Stimulated activated CD4-positive, alpha-beta T cell treated with anti-CD3 and anti-CD28 coated beads, Interleukin-4, amount 100 ng/mL, for 48 hours (primary cell): Measurements from ENCODE around the gene PPM1K.

ENCODE experiments used
- DNase-seq, 2 donors: peaks; one replicate each; pipeline ENCODE4 v3.0.0-alpha.2; 2020; ENCODE audit warnings: low read depth in 2 of 2

PPM1K gene

GRCh38 chr4:88276952-88277710, 7.2 kb downstream of the PPM1K start:
- no peak for DNase-seq

GRCh38 chr4:88275949-88276515, 8.3 kb downstream of the PPM1K start:
- no peak for DNase-seq

- DNase-seq, result no peak
These were observed 8.8 kb downstream of the PPM1K start for GRCh38 chr4:88275516-88275915.

GRCh38 chr4:88268913-88269312, 15.4 kb downstream of the PPM1K start:
- DNase-seq, result no peak

- DNase-seq, result no peak
These were observed 20.0 kb downstream of the PPM1K start for GRCh38 chr4:88264336-88264735.

- no peak for DNase-seq
These were observed 26.6 kb downstream of the PPM1K start for GRCh38 chr4:88257726-88258125.

GRCh38 chr4:88255111-88255510, 29.2 kb downstream of the PPM1K start:
- no peak for DNase-seq

GRCh38 chr4:88251924-88252323, 32.4 kb downstream of the PPM1K start:
- DNase-seq, result no peak

- no peak for DNase-seq
These were observed 37.2 kb downstream of the PPM1K start for GRCh38 chr4:88247148-88247547.

DNA sequence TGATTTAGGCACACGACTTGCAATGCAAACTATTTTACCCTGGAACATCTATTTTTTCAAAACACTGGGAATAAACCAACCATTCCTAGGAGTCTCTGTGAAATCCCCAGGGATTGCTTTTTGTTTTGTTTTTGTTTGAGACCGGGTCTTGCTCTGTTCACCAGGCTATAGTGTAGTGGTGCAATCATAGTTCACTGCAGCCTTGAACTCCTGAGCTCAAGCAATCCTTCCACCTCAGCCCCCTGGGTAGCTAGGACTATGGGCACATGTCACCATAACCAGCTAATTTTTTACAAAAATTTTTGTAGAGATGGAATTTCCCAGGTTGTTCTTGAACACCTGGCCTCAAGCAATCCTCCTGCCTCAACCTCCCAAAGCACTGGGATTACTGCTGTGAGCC, 37.8 kb downstream of the PPM1K start:
- no peak for DNase-seq

- DNase-seq, result peak; percentile 9 to 12
These were observed 39.4 kb downstream of the PPM1K start for GRCh38 chr4:88244816-88245579.

DNA sequence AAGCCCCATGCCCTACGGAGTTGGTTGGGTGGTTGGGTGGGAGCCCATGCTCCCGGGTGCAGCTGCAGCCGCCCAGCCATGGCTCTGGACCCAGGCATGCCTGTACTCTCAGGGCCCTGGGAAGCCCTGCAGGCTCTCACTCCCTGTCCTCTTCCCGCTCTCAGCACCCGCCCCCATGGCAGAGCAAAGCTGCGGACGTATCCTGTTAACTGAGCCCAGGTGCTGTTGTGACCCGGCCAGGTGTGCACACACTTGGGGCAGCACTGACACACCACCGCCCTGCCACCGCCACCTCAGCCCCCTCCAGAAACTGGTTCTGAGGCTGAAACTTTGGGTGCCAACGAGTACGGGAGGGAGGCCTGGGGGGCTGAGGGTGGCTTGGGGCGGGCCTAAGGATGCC, 40.3 kb downstream of the PPM1K start:
- no peak for DNase-seq

GRCh38 chr4:88242144-88242543, 42.2 kb downstream of the PPM1K start:
- no peak for DNase-seq

DNA sequence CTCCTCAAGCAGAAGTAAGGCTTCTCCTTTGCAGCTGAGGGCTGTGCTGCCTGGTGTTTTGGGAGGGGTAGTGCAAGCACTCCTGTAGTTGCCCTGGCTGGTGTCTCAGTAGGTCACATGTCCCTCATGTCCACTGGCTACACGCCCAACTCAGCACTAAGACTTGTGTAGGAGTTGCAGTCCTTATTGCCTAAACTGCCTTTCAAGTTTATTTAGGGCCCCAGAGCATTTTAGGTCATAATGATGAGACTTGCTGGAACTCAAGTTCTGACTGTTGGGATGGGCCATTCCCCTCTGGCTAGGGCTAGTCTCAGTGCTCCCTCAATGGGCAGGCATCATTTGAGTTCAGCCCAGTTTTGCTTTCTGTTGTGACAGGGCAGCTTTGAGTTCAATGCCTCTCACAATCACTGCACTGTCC, 44.1 kb downstream of the PPM1K start:
- DNase-seq, result no peak

GRCh38 chr4:88230969-88231771, 53.2 kb downstream of the PPM1K start:
- DNase-seq, result no peak

- no peak for DNase-seq
These were observed 53.9 kb downstream of the PPM1K start for GRCh38 chr4:88230461-88230891.

GRCh38 chr4:88227734-88228133, 56.6 kb downstream of the PPM1K start:
- DNase-seq, result no peak

- no peak for DNase-seq
These were observed 58.2 kb downstream of the PPM1K start for GRCh38 chr4:88226143-88226542.

DNA sequence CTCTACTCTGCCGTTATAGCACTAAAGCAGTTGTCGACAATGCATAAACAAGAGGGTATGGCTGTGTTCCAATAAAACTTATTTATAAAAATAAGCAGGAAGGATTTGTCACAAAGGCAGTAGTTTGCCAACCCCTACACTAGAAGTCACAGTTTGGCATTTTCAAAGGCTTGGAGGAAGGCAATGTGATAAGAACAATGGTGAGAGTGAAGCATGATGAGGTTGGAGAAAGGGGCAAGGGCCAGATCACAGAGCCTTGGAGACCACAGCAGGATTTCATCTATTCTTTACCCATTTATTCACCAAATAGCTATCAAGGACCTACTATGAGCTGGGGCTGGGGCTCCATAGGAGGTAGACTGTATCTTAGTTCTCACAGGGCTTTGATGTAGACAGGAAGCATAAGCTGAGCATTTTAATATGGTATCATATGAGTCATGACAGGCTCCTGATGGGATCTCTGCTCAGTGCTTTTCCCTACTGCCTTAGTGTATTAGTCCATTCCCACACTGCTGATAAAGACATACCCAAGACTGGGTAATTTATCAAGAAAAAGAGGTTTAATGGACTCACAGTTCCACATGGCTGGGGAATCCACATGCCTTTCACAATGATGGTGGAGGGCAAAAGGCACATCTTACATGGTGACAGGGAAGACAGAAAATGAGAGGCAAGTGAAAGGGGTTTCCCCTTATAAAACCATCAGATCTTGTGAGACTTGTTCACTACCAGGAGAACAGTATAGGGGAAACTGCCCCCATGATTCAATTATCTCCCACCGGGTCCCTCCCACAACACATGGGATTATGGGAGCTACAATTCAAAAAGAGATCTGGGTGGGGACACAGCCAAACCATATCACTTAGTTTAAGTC, 58.9 kb downstream of the PPM1K start:
- no peak for DNase-seq

GRCh38 chr4:88223516-88223915, 60.8 kb downstream of the PPM1K start:
- DNase-seq, result no peak

- DNase-seq, result no peak
These were observed 65.3 kb downstream of the PPM1K start for GRCh38 chr4:88219099-88219498.
